Measurements from ENCODE around the gene PKP2. TPM values are rescaled to one million over a fixed set of nuclear protein-coding genes. Genes with fewer than 3 reads are reported as not detected.

The PKP2 gene
- total RNA-seq, 1 donor from 2014 or later: not detected

DNA sequence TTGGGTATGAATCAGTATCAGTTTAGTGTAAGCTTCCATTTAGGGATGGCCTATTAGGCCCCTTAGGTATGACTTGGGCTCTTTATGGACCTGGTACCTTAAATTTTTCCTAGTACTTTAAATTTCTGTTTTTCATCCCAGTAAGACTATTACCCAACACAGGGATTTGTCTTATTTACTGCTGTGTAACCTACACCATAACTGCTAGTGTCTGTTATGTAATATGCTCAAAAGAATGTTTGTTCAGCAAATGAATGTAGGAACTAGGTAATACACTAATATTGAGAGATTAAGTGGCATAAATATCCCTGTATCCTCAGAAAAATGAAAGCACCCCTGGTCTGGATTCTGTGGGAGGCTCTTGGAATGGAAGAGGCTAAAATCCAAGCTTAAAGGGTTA is 77.2 kb downstream of the PKP2 start:
- intact Hi-C loops (cut with micrococcal nuclease): no loop called here

DNA sequence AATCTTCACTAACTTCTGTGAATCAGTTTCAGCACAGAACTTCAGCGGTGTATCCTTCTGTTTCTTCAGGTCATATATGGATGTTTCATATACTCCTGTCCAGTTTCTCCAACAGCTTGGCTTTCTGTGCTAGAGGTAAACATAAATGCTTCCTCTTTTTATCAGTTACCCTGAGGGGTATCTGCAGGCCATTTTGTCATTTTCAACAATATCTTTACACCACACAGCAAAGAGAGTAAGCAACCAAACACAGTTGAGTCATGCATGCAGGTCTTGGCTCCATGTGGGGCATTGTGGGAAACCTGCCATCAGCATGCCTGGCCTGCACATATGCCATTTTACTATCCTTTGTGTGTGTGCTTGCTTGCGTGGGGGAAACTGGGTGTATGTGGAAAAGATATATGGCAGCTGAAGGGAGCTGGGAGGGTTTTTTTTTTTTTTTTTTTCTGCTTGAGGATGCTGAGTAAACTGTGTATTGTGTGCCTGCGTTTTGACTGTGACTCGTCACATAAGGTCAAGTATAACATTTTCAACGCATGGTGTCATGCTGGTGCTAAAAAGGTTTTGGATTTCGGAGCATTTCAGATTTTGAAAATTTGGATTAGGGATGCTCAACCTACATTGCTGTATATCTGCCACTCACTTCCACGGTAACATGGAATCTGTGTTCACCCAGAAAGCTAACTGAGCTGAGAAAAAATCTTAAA is 84.7 kb downstream of the PKP2 start:
- intact Hi-C loops (cut with micrococcal nuclease): no loop called here

DNA sequence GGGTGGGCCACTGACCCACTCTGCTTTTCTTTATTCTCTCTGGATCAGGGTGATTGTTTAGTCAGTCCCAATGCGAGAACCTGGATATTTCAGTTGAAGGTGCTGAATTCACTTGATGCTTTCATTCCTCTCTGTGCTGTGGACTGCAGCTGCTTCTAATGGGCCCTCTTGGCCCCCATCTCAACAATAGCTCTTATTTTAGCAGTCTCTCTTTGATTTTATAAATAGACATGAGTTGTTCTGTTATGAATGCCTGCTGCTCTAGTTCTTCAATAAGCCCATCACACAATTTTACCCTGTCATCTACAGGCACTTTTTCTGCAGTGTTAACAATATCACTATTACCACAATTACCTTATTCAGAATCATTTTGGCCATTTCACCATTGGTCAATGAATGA is 86.7 kb downstream of the PKP2 start:
- intact Hi-C loops (cut with micrococcal nuclease): no loop called here

DNA sequence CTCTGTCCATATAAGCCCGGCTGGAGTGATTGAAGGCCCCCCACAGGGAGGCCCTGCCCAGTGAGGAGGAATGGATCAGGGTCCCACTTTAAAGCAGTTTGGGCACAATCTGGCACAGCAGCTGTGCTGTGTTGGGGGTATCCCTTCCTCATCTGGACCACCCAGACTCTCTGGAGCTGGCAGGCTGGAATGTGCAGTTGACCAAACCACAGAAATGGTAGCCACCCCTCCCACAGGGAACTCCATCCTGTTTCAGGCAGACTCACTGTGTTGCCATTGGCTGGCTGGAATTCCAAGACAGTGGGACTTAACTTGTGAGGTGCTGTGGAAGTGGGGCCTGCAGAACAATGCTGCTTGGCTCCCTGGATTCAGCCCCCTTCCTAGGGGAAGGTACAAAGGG is 87.4 kb downstream of the PKP2 start:
- intact Hi-C loops (cut with micrococcal nuclease): no loop called here

DNA sequence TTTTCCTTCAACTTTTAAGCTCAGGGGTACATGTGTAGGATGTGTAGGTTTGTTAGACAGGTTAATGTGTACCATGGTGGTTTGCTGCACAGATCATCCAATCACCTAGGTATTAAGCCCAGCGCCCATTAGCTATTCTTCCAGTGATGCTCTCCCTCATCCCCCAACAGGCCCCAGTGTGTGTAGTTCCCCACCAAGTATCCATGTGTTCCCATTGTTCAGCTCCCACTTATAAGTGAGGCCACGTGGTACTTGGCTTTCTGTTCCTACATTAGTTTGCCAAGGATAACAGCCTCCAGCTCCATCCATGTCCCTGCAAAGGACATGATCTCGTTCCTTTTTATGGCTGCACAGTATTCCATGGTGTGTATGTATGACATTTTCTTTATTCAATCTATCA is 92.3 kb downstream of the PKP2 start:
- intact Hi-C loops (cut with micrococcal nuclease): no loop called here

DNA sequence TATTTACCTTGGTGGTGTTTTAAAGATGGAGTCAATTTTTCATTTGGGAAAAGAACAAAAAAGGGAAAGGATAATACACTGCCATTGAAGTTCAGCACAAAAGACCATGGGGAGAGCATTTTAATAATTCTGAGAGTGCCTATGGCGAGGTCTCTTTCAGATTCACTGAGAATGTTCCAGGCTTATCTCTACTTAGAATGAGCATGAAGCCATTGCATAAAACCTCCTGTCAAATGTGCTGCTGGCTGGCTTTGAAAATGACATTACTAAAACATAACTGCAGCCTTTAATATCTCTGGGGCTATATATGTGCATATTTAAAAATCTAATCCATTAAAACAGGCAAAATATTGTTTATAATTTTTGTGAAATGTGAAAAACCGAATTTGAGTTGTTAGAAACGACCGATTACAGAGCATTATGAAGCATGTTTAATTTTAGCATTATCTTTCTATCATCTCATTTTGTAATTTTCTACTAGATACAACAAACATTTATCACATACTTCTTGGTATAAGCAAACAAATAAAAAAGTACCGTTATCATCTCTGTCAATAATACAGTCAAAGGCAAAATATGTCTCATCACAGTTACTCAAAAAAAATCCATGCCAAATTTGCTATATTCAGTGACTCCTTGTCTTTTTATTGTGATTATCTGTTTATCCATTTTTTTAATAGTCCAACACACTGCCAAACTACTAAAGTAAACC is 95.2 kb downstream of the PKP2 start:
- intact Hi-C loops (cut with micrococcal nuclease): no loop called here

DNA sequence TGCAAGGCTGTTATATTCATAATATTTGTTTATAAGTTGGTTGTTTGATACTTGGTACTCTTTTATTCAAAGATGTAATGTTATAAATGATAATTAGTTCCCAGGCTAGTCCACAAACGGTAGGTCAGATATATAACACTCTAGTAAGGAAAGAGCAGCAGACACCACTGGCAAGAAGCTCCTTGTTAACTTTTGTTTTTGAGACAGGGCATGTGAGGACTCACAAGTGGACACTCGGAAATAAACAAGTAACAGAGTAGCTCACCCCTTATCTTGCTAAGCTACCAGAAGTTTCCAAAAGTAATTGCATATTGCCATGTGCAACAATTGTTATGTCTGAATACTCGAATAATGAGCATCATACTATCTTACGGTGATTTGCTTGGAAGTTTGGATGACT is 102.3 kb downstream of the PKP2 start:
- intact Hi-C loops (cut with micrococcal nuclease): no loop called here

DNA sequence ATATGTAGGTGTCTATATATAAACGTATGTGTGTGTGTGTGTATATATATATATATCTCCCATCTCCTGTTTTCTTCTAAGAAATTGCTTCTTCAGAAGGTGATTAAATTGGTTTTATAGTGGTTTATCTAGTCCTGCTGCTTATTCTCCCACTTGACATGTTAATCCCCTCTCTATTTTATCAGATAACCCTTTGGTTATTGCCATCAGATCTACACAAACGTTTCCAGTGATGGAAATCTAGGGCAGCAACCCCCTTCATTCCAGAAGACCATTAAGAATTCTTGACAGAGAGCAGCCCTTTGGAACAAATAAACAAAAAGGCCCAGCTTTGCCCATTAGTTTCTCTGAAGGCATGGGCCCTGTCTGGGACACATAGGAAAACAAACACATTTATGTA is 106.7 kb downstream of the PKP2 start:
- intact Hi-C loops (cut with micrococcal nuclease): no loop called here

DNA sequence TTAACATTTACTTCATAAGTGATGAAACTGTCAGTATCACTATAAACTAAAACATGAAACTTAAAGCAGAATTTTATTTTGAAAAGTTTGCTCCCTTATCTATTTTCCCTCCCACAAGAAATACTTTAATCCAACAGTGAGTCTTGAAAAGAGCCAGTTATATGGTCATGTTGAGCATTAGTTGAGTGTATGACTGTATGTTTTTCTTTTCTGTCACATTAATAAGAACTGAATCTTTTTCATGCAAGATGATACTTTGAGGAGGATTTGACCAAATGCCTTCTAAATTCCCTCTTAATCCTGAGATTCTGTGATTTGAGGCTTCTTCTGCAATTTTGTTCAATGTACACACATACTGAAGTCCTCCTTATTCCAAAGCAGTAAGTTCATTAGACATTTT is 107.1 kb downstream of the PKP2 start:
- intact Hi-C loops (cut with micrococcal nuclease): no loop called here

DNA sequence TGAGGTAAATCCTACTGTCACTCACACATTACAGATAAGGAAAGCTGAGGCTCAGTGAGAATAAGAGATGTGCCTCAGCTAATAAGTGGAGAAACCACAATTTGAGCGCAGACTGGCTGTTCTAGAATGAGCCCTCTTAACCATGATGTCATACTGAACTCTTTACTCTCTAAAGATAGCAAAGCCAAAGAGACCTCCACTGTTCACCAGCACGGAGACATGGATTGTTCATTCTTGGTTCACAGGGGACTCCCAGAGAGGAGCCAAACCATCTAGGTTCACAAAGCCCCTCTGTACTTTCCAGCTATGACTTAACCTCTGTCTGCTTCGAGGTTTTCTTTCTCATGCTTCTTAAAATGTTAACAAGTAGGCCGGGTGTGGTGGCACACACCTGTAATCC is 108.2 kb downstream of the PKP2 start:
- intact Hi-C loops (cut with micrococcal nuclease): no loop called here

DNA sequence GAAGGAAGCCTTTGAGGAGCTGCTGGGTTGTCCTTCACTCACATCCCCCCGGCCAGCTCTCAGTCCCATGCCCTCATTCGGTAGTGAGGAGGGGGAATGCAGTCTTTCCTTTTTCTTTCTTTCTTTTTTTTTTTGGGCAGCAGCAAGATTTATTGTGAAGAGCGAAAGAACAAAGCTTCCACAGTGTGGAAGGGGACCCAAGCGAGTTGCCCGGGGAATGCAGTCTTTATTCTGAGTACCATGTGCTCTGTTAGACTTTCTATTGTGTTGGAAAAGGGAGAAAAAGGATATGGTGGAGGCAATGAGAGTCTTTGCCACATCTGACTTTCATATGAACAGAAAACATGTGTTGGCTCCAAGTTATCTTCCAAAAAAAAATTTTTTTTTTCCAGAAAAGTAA is 111.0 kb downstream of the PKP2 start:
- intact Hi-C loops (cut with micrococcal nuclease): no loop called here

DNA sequence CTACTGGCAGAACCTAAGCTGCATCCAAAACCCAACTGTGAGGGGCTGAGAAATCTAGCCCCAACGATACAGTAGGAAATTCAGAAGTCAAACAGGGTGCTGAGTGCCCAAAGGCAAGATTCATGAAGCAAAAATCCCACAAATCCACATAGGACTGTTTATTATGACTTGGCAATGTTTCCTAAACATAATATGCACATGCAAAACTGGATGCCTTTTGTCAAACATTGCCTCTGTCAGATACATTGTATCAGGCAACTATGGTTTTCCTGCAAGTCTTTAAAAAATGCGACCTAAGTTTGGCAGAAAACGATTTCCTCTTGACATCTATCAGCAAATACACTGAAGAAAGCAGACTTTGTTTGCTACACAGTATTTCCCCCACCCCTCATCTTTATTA is 113.5 kb downstream of the PKP2 start:
- intact Hi-C loops (cut with micrococcal nuclease): no loop called here

DNA sequence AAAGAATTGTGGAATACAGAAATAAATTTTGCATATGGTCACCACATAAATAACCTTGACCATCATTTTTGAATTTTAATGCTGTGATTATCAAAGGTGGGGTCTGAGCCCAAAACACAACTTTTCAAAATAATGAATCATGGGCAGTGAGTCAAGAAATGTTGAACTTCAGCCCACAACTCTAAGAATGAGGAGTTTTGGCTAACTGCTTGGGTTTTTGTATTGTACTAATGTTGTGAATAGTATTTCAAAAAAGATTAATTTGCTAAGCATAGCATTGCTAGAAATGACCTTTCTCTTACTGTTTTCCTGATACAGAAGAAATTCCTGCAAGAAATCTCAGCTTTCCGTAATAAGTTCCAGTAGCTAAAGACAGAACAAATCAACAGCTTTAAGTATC is 116.5 kb downstream of the PKP2 start:
- intact Hi-C loops (cut with micrococcal nuclease): no loop called here

DNA sequence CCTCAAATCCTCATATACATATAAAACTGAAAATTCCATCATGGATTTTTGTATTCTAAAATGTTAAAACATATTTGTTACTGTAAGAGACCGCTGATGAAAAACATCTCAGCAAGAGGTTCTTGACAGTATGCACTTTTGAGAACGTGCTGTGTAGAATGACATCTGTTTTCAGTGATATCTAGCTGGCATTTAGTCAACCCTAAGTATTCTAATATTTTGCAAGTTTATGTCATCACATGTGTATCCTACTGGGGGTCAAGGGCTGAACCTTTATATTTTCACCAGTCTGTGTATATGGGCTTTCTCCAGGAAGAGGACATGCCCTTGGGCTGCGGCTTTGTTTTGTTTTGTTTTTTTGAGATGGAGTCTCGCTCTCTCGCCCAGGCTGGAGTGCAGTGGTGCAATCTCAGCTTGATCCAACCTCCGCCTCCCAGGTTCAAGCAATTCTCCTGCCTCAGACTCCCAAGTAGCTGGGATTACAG is 118.8 kb downstream of the PKP2 start:
- intact Hi-C loops (cut with micrococcal nuclease): no loop called here

DNA sequence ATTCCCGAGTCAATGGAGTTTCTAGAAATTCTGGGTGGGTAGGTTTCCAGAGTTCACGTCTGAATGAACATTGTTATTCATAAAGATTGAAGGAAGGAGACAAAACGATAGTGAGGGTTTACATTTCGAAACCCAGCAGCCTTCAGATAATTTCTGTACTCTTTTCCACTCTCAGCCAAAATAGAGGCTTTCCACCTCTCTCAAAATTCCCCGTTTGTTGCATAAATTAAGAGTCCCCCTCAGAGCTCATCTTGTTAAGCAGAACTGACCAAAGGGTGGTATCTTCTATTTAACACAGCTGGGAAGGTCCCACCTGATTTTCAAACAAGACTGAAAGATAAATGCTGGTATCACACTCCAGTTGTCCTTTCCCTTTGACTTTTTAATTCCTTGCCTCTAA is 119.4 kb downstream of the PKP2 start:
- intact Hi-C loops (cut with micrococcal nuclease): no loop called here

DNA sequence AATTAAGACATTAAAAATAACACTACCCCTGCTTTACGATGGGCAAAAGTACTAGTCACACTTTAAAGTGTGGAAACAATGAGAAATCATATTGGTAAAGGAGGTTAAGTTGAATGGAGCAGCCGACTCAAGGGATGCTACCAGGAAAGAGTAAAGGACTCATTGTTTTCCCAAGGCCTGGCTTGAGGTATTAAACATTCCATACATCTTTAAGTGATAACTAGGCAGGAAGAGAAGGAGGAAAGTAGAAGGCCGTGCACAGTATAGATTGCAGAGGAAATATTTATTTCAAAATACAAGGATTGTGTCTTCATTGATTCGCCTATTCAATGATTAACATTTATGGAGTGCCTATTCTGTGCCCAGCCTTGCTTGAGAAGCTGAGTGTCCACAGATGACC is 120.3 kb downstream of the PKP2 start:
- intact Hi-C loops (cut with micrococcal nuclease): no loop called here

DNA sequence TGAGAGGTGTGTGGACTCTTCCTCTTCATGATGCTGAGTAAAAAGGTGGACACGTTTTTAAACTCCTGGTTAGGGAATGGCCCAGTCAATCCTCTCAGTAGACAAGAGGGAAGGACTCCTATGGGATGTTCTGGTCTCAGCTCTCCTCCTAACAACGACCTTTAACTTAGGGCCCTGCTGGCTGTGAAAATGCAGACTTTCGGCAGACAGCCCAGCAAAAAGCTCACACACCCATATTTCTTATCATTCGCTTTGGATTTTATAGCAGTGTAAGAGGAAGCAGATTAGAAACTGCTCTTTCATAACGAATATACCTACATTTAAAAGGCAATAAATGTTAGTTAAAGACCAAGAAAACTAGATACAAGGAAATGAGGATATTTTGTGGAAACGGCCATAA is 122.9 kb downstream of the PKP2 start:
- intact Hi-C loops (cut with micrococcal nuclease): no loop called here

DNA sequence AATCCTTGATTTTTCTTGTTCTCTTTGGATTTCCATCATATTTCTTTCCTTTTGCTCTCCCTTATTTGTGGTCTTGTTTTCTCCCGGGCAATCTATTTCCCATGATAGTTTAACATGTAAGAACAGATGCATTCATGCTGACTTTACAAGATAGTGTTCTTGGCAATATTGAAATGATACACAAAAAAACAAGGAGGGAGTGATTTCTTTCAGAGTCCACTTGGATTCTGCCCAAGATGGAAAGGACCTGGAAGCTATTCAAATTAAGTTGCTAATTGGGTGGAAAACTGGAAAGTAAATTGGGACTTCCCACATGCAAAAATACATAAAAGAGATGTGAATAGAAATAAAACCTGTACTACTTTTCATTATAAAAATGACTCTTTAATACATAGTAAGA is 126.4 kb downstream of the PKP2 start:
- intact Hi-C loops (cut with micrococcal nuclease): no loop called here

DNA sequence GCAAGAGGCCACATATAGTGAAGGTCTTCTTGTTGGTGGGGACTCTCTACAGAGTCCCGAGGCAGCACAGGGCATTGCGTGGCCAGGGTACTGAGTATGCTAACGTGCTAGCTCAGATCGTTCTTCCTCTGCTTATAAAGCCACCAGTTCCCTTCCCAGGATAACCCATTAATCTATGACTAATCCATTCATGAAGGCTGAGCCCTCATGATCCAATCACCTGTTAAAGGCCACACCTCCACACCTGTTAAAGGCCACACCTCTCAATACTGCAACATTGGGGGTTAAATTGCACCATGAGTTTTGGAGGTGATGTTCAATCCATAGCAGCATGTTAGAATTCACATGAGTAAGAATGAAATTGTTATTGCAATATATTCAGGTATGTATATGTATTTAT is 128.1 kb downstream of the PKP2 start:
- intact Hi-C loops (cut with micrococcal nuclease): no loop called here

DNA sequence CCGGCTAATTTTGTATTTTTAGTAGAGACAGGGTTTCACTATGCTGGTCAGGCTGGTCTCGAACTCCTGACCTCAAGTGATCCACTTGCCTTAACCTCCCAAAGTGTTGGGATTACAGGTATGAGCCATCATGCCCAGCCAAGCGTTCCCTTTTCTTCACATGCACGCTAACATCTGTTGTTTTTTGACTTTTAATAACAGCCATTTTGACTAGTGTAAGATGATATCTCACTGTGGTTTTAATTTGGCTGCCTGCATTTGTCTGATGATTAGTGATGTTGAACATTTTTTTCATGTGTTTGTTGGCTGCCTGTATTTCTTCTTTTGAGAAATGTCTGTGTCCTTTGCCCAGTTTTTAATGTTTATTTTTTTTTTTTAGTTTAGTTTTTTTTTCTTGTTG is 130.7 kb downstream of the PKP2 start:
- intact Hi-C loops (cut with micrococcal nuclease): no loop called here

DNA sequence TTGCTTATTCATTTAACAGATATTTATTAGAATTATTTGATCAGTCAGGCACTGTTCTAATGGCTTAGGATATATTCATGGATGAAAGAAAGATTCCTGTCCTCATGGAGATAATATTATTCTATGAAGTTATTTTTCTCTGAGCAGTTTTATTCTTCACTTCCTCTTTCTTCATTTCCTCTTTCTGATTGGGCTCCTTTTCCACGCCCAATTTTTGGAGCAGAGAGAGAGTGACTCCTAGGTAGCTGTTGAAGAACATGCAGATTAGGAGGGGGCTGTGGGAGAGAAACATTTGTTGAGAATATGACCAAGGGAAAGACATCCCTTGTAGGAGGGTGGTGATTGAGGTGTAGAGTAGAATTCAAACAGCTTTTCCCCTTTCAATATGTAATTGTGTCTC is 134.9 kb downstream of the PKP2 start:
- intact Hi-C loops (cut with micrococcal nuclease): no loop called here

DNA sequence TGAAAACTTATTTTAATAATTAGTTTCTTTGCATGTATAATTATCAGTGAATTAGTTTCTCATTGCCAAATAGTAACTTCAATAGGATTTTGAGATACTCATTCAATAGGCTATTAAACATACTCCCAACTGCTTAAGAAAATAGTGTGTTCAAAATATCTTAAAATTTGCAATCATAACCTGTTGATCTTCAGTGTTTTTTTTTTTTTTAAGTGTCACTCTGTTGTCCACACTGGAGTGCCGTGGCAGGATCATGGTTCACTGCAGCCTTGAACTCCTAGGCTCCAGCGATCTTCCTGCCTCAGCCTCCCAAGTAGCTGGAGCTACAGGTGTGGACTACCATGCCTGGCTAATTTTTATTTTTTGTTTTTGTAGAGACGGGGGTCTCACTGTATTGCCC is 139.4 kb downstream of the PKP2 start:
- intact Hi-C loops (cut with micrococcal nuclease): loop anchor here (5.0 to 10.0 kb wide), 4 partner anchors 848 to 2002 kb away; partner anchors contain the start of gene CAPRIN2

DNA sequence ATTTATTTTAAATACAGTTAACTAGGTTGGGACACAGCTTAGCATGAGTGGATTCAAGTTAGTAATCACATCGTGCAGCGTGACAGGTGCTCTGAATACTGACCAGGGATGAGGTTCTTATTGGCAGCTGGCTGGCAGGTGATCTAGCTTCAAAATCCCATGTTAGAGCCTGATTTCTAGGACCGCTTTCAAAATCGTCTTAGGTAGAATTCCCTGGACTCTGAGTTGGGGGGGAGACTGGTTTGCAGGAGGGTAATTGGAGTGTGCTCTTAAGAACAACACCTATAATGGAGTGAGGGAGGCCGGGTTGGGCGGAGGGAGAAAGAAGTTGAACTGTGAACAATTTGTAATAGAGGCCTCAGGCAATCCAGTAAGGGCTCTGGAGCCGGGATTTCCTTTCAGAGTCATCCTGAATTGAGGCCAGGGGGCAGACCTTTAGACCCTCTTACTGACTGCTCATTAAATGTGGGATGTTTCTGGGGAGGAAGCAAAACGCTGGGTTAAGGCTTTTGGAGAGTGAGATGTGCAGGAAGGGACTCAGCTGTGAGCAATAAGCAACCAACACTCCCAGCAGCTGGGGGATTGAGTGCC is 140.0 kb downstream of the PKP2 start:
- intact Hi-C loops (cut with micrococcal nuclease): loop anchor here (1.0 to 10.0 kb wide), 9 partner anchors 163 to 2002 kb away; partner anchors contain the start of genes ALG10 and CAPRIN2

Measured in T-helper 1 cell treated with Interleukin-12 subunit alpha and Interleukin-12 subunit beta and Interleukin-4 antibody, amounts not matched to agents 30 ng/mL and 1 ng/mL, for 36 hours (primary cell).